Astrocyte of the cerebellum (primary cell): ENCODE results near the gene CRYBA4.
A peak's percentile ranks its signal among the peaks of the same experiment; 100 is the strongest.

ENCODE experiments used
- DNase-seq: peaks from one replicate; pipeline ENCODE4 v3.0.0-alpha.2; 2011; ENCODE audit warnings: low read depth
- H3K4me3 ChIP-seq: 2 replicates; pipeline ENCODE4 v1.5.1; 2011; ENCODE audit warnings: mild to moderate bottlenecking, low read depth, low read length, moderate library complexity
- in situ Hi-C: cut with HindIII; loops from 2 replicates; pipeline ENCODE4 v1.10.0; 2017; ENCODE audit warnings: low sequenced_read_pairs
- TF ChIP-seq, protein P1 (sequence below): IDR thresholded peaks from 2 replicates; pipeline ENCODE4 v1.5.1; 2012; ENCODE audit warnings: low read length, low read depth, moderate library complexity, mild to moderate bottlenecking; ENCODE audit errors: missing control alignments

The CRYBA4 gene

DNA sequence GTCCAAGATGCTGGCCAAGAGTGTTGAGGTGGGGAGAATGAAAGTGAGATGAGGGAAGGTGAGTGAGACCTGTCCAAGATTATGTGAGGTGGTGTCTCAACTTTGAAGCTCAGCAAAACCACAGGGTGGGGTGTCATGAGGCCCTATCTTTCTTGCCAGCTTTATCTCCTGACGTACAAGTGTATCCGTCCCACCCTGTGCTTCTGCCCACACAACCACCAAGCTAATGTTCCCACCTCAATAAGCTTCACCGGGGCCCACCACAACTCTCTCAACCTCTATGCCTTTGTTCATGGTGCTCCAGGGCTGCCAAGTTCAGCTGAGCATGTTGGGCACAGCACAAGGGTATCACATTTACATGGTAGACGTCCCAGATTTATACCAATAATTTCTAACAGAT is 24.7 kb upstream of the CRYBA4 start:
- in situ Hi-C loops: no loop called here
- TF ChIP-seq, protein P1, sequence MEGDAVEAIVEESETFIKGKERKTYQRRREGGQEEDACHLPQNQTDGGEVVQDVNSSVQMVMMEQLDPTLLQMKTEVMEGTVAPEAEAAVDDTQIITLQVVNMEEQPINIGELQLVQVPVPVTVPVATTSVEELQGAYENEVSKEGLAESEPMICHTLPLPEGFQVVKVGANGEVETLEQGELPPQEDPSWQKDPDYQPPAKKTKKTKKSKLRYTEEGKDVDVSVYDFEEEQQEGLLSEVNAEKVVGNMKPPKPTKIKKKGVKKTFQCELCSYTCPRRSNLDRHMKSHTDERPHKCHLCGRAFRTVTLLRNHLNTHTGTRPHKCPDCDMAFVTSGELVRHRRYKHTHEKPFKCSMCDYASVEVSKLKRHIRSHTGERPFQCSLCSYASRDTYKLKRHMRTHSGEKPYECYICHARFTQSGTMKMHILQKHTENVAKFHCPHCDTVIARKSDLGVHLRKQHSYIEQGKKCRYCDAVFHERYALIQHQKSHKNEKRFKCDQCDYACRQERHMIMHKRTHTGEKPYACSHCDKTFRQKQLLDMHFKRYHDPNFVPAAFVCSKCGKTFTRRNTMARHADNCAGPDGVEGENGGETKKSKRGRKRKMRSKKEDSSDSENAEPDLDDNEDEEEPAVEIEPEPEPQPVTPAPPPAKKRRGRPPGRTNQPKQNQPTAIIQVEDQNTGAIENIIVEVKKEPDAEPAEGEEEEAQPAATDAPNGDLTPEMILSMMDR: no peak
- DNase-seq: no peak
- H3K4me3 ChIP-seq: no peak overlapping the region

DNA sequence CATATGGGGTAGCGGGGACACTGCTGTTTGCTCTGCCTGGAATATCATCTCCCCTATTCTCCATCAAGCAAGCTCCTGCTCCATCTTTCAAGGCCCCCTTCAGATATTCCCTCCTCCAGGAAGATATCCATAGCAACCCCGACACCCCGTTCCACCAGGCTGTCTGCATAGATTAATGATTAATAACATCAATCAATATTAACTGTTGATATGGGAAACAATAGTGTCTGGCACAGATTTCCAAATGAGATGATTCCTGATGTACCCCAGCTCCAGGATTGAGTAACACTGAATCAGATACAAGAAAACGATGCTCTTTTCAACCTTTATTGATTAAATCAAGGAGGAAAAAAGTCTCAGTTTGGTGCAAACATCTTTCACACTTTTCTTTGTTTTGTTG is 24.3 kb upstream of the CRYBA4 start:
- H3K4me3 ChIP-seq: no peak overlapping the region
- TF ChIP-seq, protein P1: no peak
- in situ Hi-C loops: no loop called here
- no peak for DNase-seq

DNA sequence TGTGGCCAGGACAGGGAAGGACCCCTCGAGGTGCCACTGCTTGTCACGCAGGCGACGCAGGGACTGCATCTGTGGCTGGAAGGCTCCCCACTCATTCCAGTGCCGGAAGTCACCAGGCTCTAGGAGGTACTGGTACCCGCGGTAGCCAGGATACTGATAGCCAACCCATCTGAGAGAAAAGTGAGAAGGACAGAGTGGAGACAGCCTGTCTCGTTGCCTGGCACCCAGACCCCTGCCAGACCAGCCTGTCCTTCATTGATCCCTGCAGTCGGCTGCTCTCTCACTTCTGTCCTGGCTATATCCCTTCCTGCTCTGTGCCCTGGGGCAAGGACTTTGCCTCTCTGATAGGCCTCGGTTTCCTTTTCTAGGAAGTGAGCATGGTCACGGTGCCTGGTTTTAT is 22.3 kb upstream of the CRYBA4 start:
- DNase-seq: no peak
- in situ Hi-C loops: no loop called here
- TF ChIP-seq, protein P1: no peak
- no peak overlapping the region for H3K4me3 ChIP-seq

DNA sequence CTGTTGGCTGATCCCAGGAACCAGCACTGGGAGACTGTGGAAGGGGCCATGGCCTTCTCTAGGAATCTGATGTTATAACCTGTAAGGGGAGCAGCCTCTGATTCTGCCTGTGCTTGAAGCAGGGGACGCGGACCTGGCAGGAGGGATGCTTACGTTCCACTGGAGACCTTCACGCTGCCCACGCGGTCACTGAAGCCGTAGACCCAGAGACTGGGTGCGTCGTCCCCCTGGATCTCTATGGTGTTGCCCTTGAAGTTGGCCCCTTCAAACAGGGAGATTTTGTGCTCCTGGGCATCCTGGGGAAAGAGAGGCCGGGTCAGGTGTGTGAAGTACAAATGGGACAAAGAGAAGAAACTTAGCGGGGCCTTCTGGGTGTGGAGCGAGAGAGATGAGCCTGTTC is 20.0 kb upstream of the CRYBA4 start:
- no peak for DNase-seq
- H3K4me3 ChIP-seq: no peak overlapping the region
- TF ChIP-seq, protein P1: no peak
- in situ Hi-C loops: no loop called here

DNA sequence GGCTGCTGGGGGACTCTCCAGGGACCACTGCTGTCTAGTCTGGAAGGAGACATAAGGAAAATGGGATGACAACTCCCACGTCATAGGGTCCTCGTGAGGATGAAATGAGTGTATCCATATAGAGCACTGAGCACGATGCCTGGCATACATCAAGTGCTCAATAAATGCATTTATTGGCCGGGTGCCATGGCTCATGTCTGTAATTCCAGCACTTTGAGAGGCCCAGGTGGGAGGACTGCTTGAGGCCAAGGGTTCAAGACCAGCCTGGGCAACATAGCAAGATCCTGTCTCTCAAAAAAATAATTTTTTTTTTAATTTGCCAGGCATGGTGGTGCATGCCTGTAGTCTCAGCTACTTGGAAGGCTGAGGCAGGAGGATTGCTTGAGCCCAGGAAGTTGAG is 19.6 kb upstream of the CRYBA4 start:
- in situ Hi-C loops: no loop called here
- H3K4me3 ChIP-seq: no peak overlapping the region
- DNase-seq: no peak
- TF ChIP-seq, protein P1: no peak

DNA sequence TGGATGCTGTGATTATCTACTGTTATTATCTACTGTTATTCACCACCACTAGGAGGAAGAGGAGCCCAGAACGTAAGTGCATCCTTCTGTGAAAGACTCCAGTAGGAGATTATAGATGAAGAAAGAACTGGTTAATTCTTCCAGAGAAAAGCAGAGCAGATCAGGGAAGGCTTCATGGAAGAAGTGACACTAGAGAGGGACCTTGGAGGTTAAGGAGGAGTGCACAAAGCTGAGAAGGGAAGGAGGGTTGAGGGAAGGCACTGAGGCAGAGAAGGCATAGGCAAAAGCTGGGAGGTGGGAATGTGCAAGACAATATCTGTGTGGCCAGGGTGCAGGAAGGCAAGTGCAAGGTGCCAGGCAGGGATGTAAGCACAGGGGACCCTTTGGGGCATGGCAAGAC is 17.4 kb upstream of the CRYBA4 start:
- in situ Hi-C loops: no loop called here
- TF ChIP-seq, protein P1: no peak
- no peak overlapping the region for H3K4me3 ChIP-seq
- DNase-seq: no peak

DNA sequence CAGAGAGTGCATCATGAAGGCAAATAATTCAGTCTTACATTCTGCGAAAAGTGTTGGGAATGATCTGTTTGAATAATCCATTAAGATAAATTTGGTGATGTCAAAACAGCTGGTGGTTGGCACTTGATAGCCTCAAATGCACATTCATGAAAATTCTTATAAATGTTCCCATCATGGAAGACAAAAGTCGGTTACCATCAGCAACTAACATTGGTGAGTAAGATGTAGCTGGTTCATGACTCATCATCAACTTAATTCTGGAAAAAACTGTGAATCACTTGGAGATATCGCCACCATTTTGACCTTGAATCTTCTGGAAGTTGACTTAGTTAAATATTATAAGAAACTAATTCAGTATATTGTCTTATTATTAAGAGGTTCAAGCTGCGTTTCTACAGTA is 15.2 kb upstream of the CRYBA4 start:
- peak; percentile 22 for DNase-seq
- H3K4me3 ChIP-seq: no peak overlapping the region
- in situ Hi-C loops: loop anchor here (5.0 kb wide), 1 partner anchor 79 kb away; no protein-coding TSS in a partner anchor
- TF ChIP-seq, protein P1: no peak
